GM12891 (cell line): ENCODE measurements around the gene PMPCB.

ENCODE experiments used
- PAX5 ChIP-seq: IDR thresholded peaks from 2 replicates; pipeline ENCODE4 v1.6.1; 2011; ENCODE audit warnings: low read length, moderate library complexity, mild to moderate bottlenecking; ENCODE audit not compliant: insufficient read depth, severe bottlenecking
- POLR2A ChIP-seq: IDR thresholded peaks from 2 replicates; pipeline ENCODE4 v1.6.1; 2011; ENCODE audit warnings: low read depth, low read length, control low read depth
- POLR2AphosphoS5 ChIP-seq: IDR thresholded peaks from 2 replicates; pipeline ENCODE4 v1.6.1; 2011; ENCODE audit warnings: low read depth, low read length, control low read depth
- POU2F2 ChIP-seq: IDR thresholded peaks from 2 replicates; pipeline ENCODE4 v1.6.1; 2011; ENCODE audit warnings: low read depth, mild to moderate bottlenecking, control low read depth, low read length, moderate library complexity
- TAF1 ChIP-seq: IDR thresholded peaks from 2 replicates; pipeline ENCODE4 v1.6.1; 2011; ENCODE audit warnings: low read depth, low read length, control low read depth

DNA sequence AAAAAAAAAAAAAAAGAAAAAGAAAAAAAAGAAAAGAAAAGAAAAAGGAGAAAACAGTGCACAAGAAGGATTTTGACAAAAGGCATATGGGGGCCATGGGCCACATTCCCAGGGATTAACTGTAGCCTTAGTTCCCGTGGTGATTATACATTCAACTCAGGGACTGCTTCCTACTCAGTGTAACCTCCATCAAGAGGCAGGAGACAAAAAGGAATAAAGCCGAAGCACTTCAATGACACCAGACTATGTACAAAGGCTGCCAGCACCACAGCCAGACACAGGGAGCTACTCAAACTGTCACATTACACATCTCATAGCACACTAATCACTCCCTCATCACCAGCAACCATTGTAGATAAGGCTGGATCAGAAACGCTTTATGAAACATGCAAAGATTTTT lies 5.1 kb upstream of the PMPCB start:
- no peak for TF ChIP-seq POLR2A
- no peak for TF ChIP-seq POLR2AphosphoS5
- TF ChIP-seq PAX5, result no peak
- TF ChIP-seq TAF1, result no peak
- TF ChIP-seq POU2F2, result no peak
